Keratinocyte (primary cell): ENCODE measurements around the gene TNFRSF25. TPM values are rescaled to one million over a fixed set of nuclear protein-coding genes. Genes with fewer than 3 reads are reported as not detected.

Source experiments
- DNase-seq: peaks from one replicate; pipeline ENCODE4 v3.0.0-alpha.2; 2011; ENCODE audit warnings: low read depth, missing footprints, low spot score
- FAIRE-seq: peaks from 2 replicates; lab custom pipeline; 2011; peaks lifted over from hg19 to GRCh38; lab: Jason Lieb, UNC
- H2AFZ ChIP-seq: 2 replicates; pipeline ENCODE4 v1.6.0; 2012; ENCODE audit warnings: low read length, control low read depth, inconsistent platforms; ENCODE audit not compliant: control insufficient read depth
- H3K27ac ChIP-seq: 2 replicates; pipeline ENCODE4 v1.5.1; 2011; ENCODE audit warnings: low read length; ENCODE audit not compliant: control insufficient read depth, insufficient read depth
- H3K27me3 ChIP-seq: 3 replicates; pipeline ENCODE4 v1.6.0; 2011; ENCODE audit warnings: low read length; ENCODE audit not compliant: control insufficient read depth, insufficient read depth; ENCODE audit errors: extremely low read depth
- H3K36me3 ChIP-seq, 2 experiments: 2 replicates in 1 of 2; 3 replicates in 1 of 2; pipeline ENCODE4 v1.5.1; 2011; ENCODE audit warnings: low read length in 2 of 2, mild to moderate bottlenecking in 1 of 2; ENCODE audit not compliant: control insufficient read depth in 2 of 2, insufficient read depth in 2 of 2; ENCODE audit errors: extremely low read depth in 1 of 2
- H3K4me1 ChIP-seq: 3 replicates; pipeline ENCODE4 v1.5.1; 2011; ENCODE audit warnings: low read length; ENCODE audit not compliant: control insufficient read depth, insufficient read depth; ENCODE audit errors: extremely low read depth
- H3K4me2 ChIP-seq: 3 replicates; pipeline ENCODE4 v1.6.0; 2011; ENCODE audit warnings: low read depth, low read length; ENCODE audit not compliant: control insufficient read depth, insufficient read depth; ENCODE audit errors: extremely low read depth
- H3K4me3 ChIP-seq, 3 experiments: fragments of 200-600 bp in 1 of 3; sonication (generic) in 1 of 3; 2 replicates in 2 of 3; 3 replicates in 1 of 3; pipeline ENCODE4 v1.5.1; 2011 to 2016; ENCODE audit warnings: low read length in 3 of 3, mild to moderate bottlenecking in 3 of 3, control low read depth in 2 of 3, inconsistent platforms in 1 of 3, low read depth in 1 of 3, mixed read lengths in 1 of 3, mixed run types in 1 of 3, moderate library complexity in 1 of 3; ENCODE audit not compliant: control insufficient read depth in 2 of 3, insufficient read depth in 2 of 3; ENCODE audit errors: extremely low read depth in 1 of 3
- H3K79me2 ChIP-seq: 2 replicates; pipeline ENCODE4 v1.6.0; 2012; ENCODE audit warnings: low read length; ENCODE audit not compliant: control insufficient read depth, insufficient read depth
- H3K9ac ChIP-seq: 3 replicates; pipeline ENCODE4 v1.6.0; 2011; ENCODE audit warnings: low read length; ENCODE audit not compliant: control insufficient read depth, insufficient read depth; ENCODE audit errors: extremely low read depth
- H3K9me1 ChIP-seq: 3 replicates; pipeline ENCODE4 v1.6.0; 2011; ENCODE audit warnings: low read length; ENCODE audit not compliant: control insufficient read depth, insufficient read depth; ENCODE audit errors: extremely low read depth
- H3K9me3 ChIP-seq: 2 replicates; pipeline ENCODE4 v1.5.1; 2012; ENCODE audit warnings: low read depth, low read length; ENCODE audit not compliant: control insufficient read depth
- H4K20me1 ChIP-seq: 3 replicates; pipeline ENCODE4 v1.6.0; 2011; ENCODE audit warnings: low read length; ENCODE audit not compliant: control insufficient read depth, insufficient read depth; ENCODE audit errors: extremely low read depth
- CTCF ChIP-seq, 3 experiments: IDR thresholded peaks in 1 of 3; conservative IDR thresholded peaks in 1 of 3; optimal IDR thresholded peaks in 1 of 3; 2 replicates in 2 of 3; 3 replicates in 1 of 3; pipeline versions ENCODE3 to v1.5.1; 2011; ENCODE audit warnings: low read length in 3 of 3, mild to moderate bottlenecking in 3 of 3, moderate library complexity in 2 of 3, control low read depth in 1 of 3, inconsistent platforms in 1 of 3; ENCODE audit not compliant: insufficient read depth in 2 of 3; ENCODE audit errors: extremely low read depth in 1 of 3
- EZH2 ChIP-seq: IDR thresholded peaks from one replicate; pipeline ENCODE4 v1.6.1; 2012; ENCODE audit warnings: inconsistent platforms, mild to moderate bottlenecking, low read length, moderate library complexity
- dilution Hi-C: fragments of 300-500 bp; cut with MboI; formaldehyde crosslinking; loops from one replicate; pipeline ENCODE4 v1.7.0; 2020; ENCODE audit warnings: low sequenced_read_pairs; ENCODE audit not compliant: extremely low pct_ligation_motif_present
- polyA plus RNA-seq, 5 experiments: library from polyadenylated mRNA; depleted of rRNA in 3 of 5; stranded (reverse) in 3 of 5; stranded (forward) in 1 of 5; unstranded in 1 of 5; fragments of >200 nt; gene quantifications; 1 replicate in 1 of 5; 2 replicates in 3 of 5; 3 replicates in 1 of 5; pipeline versions ENCODE4 v1.2.1 to v1.2.3, GENCODE V29; 2011 to 2012; ENCODE audit warnings: missing spikeins in 2 of 5, low read depth in 1 of 5, low replicate concordance in 1 of 5

The TNFRSF25 gene
- polyA plus RNA-seq, 1 donor (not counting 4 experiments of a cell fraction or from before 2014, with no cell fraction given), result 12.4 TPM

GRCh38 chr1:6426972-6427350 is 39.0 kb downstream of the TNFRSF25 start:
- Histone ChIP-seq H4K20me1 (no peaks in the 10 kb centered on the region), H3K27ac (no peak overlapping the region), H3K9me1 (no peaks in the 10 kb centered on the region), H3K4me1 (peaks cover 43% of the 10 kb centered on the region), H3K4me3 (no peak overlapping the region), H3K4me2 (no peak overlapping the region), H3K79me2 (no peaks in the 10 kb centered on the region), H3K27me3 (peaks cover 32% of the 10 kb centered on the region), H2AFZ (no peak overlapping the region), H3K9me3 (no peaks in the 10 kb centered on the region), H3K9ac (no peak overlapping the region), H3K36me3 (no peaks in the 10 kb centered on the region)
- FAIRE-seq (no peak), DNase-seq (no peak)
- TF ChIP-seq CTCF (optimal IDR thresholded peaks at IDR 0.05 in 1 of 3, IDR thresholded peaks at IDR 0.05 in 1 of 3, conservative IDR thresholded peaks at IDR 0.05 in 1 of 3; ENCODE audit: extremely low read depth in 1 of 3, insufficient read depth in 2 of 3, low read length in 3 of 3), result no peak
- no peak for TF ChIP-seq EZH2
- dilution Hi-C loops, result no loop called here

GRCh38 chr1:6426277-6426971 is 39.5 kb downstream of the TNFRSF25 start:
- Histone ChIP-seq H3K9me1 (no peaks in the 10 kb centered on the region), H3K27ac (no peak overlapping the region), H3K4me2 (no peak overlapping the region), H2AFZ (no peak overlapping the region), H3K4me1 (peaks cover 48% of the 10 kb centered on the region), H3K4me3 (no peak overlapping the region), H3K9me3 (no peaks in the 10 kb centered on the region), H3K36me3 (no peaks in the 10 kb centered on the region), H4K20me1 (no peaks in the 10 kb centered on the region), H3K9ac (no peak overlapping the region), H3K27me3 (peaks cover 29% of the 10 kb centered on the region), H3K79me2 (no peaks in the 10 kb centered on the region)
- FAIRE-seq, result no peak
- dilution Hi-C loops, result no loop called here
- no peak for DNase-seq
- no peak for TF ChIP-seq EZH2
- TF ChIP-seq CTCF (optimal IDR thresholded peaks at IDR 0.05 in 1 of 3, IDR thresholded peaks at IDR 0.05 in 1 of 3, conservative IDR thresholded peaks at IDR 0.05 in 1 of 3; ENCODE audit: extremely low read depth in 1 of 3, insufficient read depth in 2 of 3, low read length in 3 of 3), result no peak
